Neural crest cell (in vitro differentiated cells): ENCODE results near the gene EVX2. TPM values are rescaled to one million over a fixed set of nuclear protein-coding genes. Genes with fewer than 3 reads are reported as not detected.

Source experiments
- DNase-seq: peaks from one replicate; pipeline ENCODE4 v3.0.0; 2021; ENCODE audit warnings: low read depth, mixed read lengths, low spot score
- H3K27ac Mint-ChIP-seq: one replicate; pipeline ENCODE4 v1.8.0; 2021; ENCODE audit warnings: mild to moderate bottlenecking, mixed read lengths; ENCODE audit not compliant: unreplicated experiment
- H3K27me3 Mint-ChIP-seq: 2 replicates; pipeline ENCODE4 v1.8.0; 2021; ENCODE audit warnings: low read depth, mild to moderate bottlenecking, mixed read lengths
- H3K36me3 Mint-ChIP-seq: 2 replicates; pipeline ENCODE4 v1.8.0; 2021; ENCODE audit warnings: low read depth, mild to moderate bottlenecking, mixed read lengths
- H3K4me1 Mint-ChIP-seq: 2 replicates; pipeline ENCODE4 v1.8.0; 2021; ENCODE audit warnings: mixed read lengths
- H3K4me3 Mint-ChIP-seq: one replicate; pipeline ENCODE4 v1.8.0; 2021; ENCODE audit warnings: mild to moderate bottlenecking, mixed read lengths
- H3K9me3 Mint-ChIP-seq: 2 replicates; pipeline ENCODE4 v1.8.0; 2021; ENCODE audit warnings: mixed read lengths
- total RNA-seq: library from RNA; stranded (reverse); gene quantifications from 2 replicates; pipeline ENCODE4 v1.2.1, GENCODE V29; 2021
- TF ChIP-seq, protein P1 (sequence below): fragments of 200-600 bp; sonication (generic); conservative IDR thresholded peaks from 2 replicates; pipeline ENCODE4 v1.5.0; 2021; ENCODE audit warnings: antibody characterized with exemption, mild to moderate bottlenecking

EVX2 gene
- total RNA-seq, 1 donor from 2014 or later = 0.44 TPM

DNA sequence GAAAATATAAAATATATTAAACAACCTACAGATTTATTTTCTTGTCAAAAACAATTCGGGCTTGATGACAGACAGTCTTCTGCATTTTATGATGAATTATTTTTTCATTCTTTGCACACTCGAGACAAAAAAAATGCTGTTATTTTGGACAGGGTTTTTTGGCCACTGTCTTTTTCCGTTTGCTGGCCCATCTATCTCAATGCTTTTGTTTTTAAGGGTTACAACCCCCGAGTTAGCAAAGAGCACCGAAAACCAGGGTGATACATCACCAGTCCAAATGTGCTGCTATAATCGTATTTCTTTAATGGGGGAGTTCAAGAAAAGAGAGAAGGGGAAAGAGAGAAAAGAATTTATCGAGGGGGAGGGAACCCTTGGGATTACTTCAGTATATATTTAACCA, 7.7 kb downstream of the EVX2 start:
- Mint-ChIP-seq H3K9me3 (no peaks in the 10 kb centered on the region), H3K4me1 (peaks cover 10% of the 10 kb centered on the region), H3K27ac (no peak overlapping the region), H3K4me3 (no peak overlapping the region), H3K27me3 (peaks cover 96% of the 10 kb centered on the region), H3K36me3 (peaks cover 4% of the 10 kb centered on the region)
- TF ChIP-seq, protein P1, sequence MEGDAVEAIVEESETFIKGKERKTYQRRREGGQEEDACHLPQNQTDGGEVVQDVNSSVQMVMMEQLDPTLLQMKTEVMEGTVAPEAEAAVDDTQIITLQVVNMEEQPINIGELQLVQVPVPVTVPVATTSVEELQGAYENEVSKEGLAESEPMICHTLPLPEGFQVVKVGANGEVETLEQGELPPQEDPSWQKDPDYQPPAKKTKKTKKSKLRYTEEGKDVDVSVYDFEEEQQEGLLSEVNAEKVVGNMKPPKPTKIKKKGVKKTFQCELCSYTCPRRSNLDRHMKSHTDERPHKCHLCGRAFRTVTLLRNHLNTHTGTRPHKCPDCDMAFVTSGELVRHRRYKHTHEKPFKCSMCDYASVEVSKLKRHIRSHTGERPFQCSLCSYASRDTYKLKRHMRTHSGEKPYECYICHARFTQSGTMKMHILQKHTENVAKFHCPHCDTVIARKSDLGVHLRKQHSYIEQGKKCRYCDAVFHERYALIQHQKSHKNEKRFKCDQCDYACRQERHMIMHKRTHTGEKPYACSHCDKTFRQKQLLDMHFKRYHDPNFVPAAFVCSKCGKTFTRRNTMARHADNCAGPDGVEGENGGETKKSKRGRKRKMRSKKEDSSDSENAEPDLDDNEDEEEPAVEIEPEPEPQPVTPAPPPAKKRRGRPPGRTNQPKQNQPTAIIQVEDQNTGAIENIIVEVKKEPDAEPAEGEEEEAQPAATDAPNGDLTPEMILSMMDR = no peak
- DNase-seq = no peak

DNA sequence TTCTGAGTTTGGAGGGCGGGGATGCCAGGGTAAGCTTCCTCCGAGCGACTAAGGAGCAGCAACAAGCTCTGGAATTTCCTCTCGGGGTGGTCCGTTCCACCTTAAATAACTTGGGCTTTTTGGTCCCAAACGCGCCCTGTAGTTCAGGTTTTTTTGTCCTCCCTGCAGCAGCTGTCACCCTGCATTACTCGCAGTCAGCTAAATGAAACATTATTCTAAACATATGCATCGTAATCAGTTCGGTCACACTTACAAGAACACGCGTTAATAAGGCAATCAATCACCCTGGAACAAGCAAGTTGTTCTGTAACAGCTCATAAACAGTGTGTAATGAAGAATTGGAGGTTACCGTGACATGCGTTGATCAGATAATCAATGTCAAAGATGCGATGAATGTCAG, 8.3 kb downstream of the EVX2 start:
- Mint-ChIP-seq H3K9me3 (no peaks in the 10 kb centered on the region), H3K4me1 (peaks cover 7% of the 10 kb centered on the region), H3K27ac (no peak overlapping the region), H3K27me3 (peaks cover 96% of the 10 kb centered on the region), H3K4me3 (no peak overlapping the region), H3K36me3 (peaks cover 2% of the 10 kb centered on the region)
- no peak for DNase-seq
- TF ChIP-seq, protein P1 = no peak

GRCh38 chr2:176074919-176075425, 8.8 kb downstream of the EVX2 start:
- H3K9me3 Mint-ChIP-seq = no peaks in the 10 kb centered on the region
- H3K4me1 Mint-ChIP-seq = peaks cover 7% of the 10 kb centered on the region
- TF ChIP-seq, protein P1 = no peak
- H3K27me3 Mint-ChIP-seq = peaks cover 98% of the 10 kb centered on the region
- H3K36me3 Mint-ChIP-seq = peaks cover 2% of the 10 kb centered on the region
- no peak for DNase-seq
- H3K27ac Mint-ChIP-seq = no peak overlapping the region
- H3K4me3 Mint-ChIP-seq = no peak overlapping the region

DNA sequence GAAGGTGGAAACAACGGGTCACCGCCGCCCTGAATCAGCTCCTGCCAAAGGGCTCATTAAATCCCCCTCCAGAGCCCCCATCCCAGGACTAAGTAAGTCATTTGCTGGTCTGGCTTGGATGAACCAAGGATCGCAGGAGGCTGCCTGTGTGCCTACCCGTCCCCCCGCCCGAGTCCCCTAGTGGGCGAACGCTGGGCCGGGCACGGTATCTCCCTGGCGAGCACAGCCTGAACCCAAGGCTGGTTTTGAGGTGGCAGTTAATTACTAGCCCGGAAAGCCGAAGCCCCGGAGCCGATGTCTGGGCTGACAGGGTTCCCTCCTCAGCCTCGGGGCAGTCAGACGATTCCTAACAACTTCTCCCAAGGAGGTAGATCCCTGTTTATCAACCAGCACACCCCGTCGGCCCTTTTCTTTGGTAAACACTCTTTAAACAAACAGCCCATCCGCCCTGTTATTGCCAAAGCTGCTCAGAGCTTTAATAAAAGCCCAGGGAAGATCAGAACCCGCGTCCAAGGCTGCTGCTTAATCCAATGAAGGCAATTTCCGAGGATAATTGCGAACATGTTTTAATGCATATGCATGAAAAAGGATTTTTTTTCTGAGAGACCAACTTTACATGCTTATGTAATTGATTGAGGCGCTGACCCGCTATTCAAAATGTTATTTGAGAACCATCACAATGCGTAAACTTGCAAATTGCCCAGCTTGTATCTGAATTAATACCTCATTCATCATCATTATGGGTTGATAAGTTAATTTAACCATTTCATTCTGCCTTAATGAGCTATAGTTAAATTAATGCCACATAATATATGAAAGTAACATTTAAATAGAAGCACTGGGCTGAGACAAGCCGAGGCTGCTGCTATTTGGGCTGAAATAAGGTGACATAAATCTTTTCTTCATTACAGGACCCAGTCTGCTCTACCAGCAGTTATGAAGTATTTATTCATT, 10.5 kb downstream of the EVX2 start:
- peaks cover 2% of the 10 kb centered on the region for H3K36me3 Mint-ChIP-seq
- DNase-seq = no peak
- TF ChIP-seq, protein P1 = no peak

GRCh38 chr2:176072292-176072669, 11.5 kb downstream of the EVX2 start:
- Mint-ChIP-seq H3K27me3 (peaks cover 100% of the 10 kb centered on the region), H3K36me3 (peaks cover 2% of the 10 kb centered on the region), H3K9me3 (no peaks in the 10 kb centered on the region), H3K4me1 (peaks cover 14% of the 10 kb centered on the region), H3K27ac (no peak overlapping the region), H3K4me3 (no peak overlapping the region)
- no peak for DNase-seq
- TF ChIP-seq, protein P1 = no peak

More for the DNA sequence above, 10.5 kb downstream of the EVX2 start:
- Mint-ChIP-seq H3K9me3 (no peaks in the 10 kb centered on the region), H3K4me1 (peaks cover 6% of the 10 kb centered on the region), H3K4me3 (no peak overlapping the region), H3K27me3 (peaks cover 98% of the 10 kb centered on the region), H3K27ac (no peak overlapping the region)
